NCI-H187 (cell line): ENCODE results near the gene ATP8B3.
"Not testable (repeated sequence)": the region's sequence is repeated elsewhere in the genome, so short reads cannot be mapped to it uniquely, and the experiment has no call there.

Experiments
- DNase-seq, 2 experiments: peaks; one replicate each; lab custom pipeline; 2025; lab: John Stamatoyannopoulos, UW

Gene ATP8B3

GRCh38 chr19:1815605-1816529 is 3.8 kb upstream of the ATP8B3 start:
- no peak for DNase-seq

GRCh38 chr19:1814833-1815604 is 2.9 kb upstream of the ATP8B3 start:
- DNase-seq = no peak

GRCh38 chr19:1814391-1814790 is 2.3 kb upstream of the ATP8B3 start:
- no peak for DNase-seq

- no peak for DNase-seq
Observed at GRCh38 chr19:1813192-1814182, 1.4 kb upstream of the ATP8B3 start.

GRCh38 chr19:1812426-1813191 is 533 bp upstream of the ATP8B3 start:
- DNase-seq = peak; percentile 80 to 85

GRCh38 chr19:1811472-1811894 is 593 bp downstream of the ATP8B3 start:
- no peak for DNase-seq

GRCh38 chr19:1810439-1811160 is 1.5 kb downstream of the ATP8B3 start:
- DNase-seq = no peak

- no peak for DNase-seq
Observed at GRCh38 chr19:1809678-1810077, 2.4 kb downstream of the ATP8B3 start.

GRCh38 chr19:1808395-1808731 is 3.7 kb downstream of the ATP8B3 start:
- DNase-seq = no peak

GRCh38 chr19:1807695-1808394 is 4.2 kb downstream of the ATP8B3 start:
- no peak for DNase-seq

- no peak for DNase-seq
Observed at GRCh38 chr19:1807030-1807694, 4.9 kb downstream of the ATP8B3 start.

GRCh38 chr19:1806184-1807029 is 5.7 kb downstream of the ATP8B3 start:
- no peak for DNase-seq

GRCh38 chr19:1805401-1806183 is 6.5 kb downstream of the ATP8B3 start:
- DNase-seq = no peak

- DNase-seq = no peak
Observed at GRCh38 chr19:1804858-1805257, 7.2 kb downstream of the ATP8B3 start.

- DNase-seq = no peak
Observed at GRCh38 chr19:1799695-1800342, 12.3 kb downstream of the ATP8B3 start.

- not testable (repeated sequence) for DNase-seq
Observed at GRCh38 chr19:1797313-1797712, 14.8 kb downstream of the ATP8B3 start.
